ENCODE data around the gene ARSB. TPM values are rescaled to one million over a fixed set of nuclear protein-coding genes. Genes with fewer than 3 reads are reported as not detected.
A peak's percentile ranks its signal among the peaks of the same experiment; 100 is the strongest.

Gene ARSB
- total RNA-seq, 1 donor from 2014 or later: 1.8 TPM

DNA sequence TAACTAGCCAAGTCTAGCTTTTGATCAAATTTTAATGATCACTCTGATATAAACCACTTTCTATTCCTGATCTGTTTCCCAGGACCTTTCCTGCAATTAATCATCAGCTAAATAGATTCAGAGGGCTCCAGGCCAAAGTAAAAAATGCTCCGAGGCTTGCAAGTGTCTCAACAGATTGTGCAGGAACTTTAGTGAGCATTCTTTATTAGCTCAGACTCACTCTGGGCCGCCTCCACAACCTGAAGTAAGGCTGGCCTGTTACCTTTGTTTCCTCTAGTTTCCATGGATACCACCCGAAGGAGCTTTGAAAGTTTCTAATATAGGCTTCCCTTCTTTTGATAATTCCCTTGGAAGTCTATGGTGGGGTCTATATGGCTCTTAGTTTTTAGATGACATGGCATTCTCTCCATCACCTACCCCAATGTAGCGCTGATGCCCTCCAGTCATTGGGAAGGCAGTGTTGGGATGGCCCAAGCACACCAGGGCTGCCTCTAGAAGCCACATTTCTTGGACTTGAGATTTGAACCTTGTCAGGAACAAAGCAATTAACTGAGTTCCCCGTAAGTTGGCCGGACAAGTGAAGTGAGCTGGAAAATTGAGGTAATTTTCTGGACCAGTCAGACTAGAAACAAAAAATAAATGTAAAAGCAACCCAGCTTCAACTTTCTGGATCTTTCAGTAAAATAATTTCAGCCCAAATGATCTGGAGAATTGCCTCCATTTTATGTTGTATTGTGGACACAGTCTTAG is 238.9 kb downstream of the ARSB start:
- DNase-seq (ENCODE audit: low read depth): no peak
- Histone ChIP-seq H3K4me3 (ENCODE audit: low read depth, low read length) (no peak overlapping the region), H3K27me3 (ENCODE audit: control insufficient read depth, insufficient read depth, low read length) (no peaks in the 10 kb centered on the region), H3K36me3 (ENCODE audit: control insufficient read depth, insufficient read depth, low read length) (no peaks in the 10 kb centered on the region)
- no peak for TF ChIP-seq CTCF (IDR thresholded peaks at IDR 0.05; ENCODE audit: insufficient read depth, low read length, severe bottlenecking)
- no peak for FAIRE-seq

DNA sequence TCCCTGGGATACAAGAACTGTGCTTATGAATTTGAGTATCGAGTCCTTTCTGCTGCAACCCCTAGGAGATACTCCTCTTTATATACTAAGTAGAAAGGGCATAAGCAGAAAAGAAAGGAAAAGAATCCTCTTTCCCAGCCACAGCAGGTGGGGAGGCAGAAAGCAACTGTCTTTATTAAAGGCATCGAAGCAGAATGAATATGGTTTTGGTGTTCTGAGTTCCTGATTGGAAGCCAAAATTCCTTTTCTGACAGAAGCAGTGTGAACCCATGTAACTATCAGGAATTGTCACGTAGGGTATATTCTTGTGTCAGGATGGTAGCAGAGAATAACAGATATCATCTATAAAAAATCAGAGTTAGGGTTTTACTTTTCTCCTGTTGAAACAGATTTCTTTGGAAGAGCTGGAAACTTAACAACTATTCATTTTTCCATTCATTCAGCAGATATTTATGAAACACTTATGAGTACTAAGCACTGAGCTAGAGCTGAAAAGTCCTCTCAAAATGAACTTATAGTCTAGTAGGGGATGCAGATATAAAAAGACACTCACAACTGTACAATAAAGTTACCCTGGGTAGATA is 240.1 kb downstream of the ARSB start:
- DNase-seq (ENCODE audit: low read depth) (no peak), FAIRE-seq (no peak)
- no peaks in the 10 kb centered on the region for H3K36me3 ChIP-seq (ENCODE audit: control insufficient read depth, insufficient read depth, low read length)
- H3K27me3 ChIP-seq (ENCODE audit: control insufficient read depth, insufficient read depth, low read length): no peaks in the 10 kb centered on the region
- no peak for TF ChIP-seq CTCF (IDR thresholded peaks at IDR 0.05; ENCODE audit: insufficient read depth, low read length, severe bottlenecking)
- H3K4me3 ChIP-seq (ENCODE audit: low read depth, low read length): no peak overlapping the region

DNA sequence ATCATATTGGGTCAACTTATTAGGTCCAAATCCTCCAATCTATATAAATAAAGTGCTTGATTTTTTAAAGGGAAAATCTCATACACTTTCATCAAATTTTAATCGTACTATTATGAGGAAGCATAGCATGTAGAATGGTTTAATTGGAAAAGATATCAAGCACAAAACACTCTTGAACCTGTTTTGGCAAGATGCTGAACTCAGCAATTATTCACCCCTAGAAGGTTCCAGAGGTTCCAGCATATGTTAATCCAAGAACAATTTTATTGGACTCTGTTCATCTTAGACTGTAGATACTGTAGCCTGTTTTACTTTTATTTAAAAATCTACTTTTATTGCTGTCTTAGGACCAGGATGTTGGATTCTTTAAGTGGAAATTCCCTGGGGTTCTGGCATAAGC is 244.1 kb downstream of the ARSB start:
- Histone ChIP-seq H3K36me3 (ENCODE audit: control insufficient read depth, insufficient read depth, low read length) (no peaks in the 10 kb centered on the region), H3K4me3 (ENCODE audit: low read depth, low read length) (no peak overlapping the region), H3K27me3 (ENCODE audit: control insufficient read depth, insufficient read depth, low read length) (no peaks in the 10 kb centered on the region)
- DNase-seq (ENCODE audit: low read depth) (no peak), FAIRE-seq (no peak)
- TF ChIP-seq CTCF (IDR thresholded peaks at IDR 0.05; ENCODE audit: insufficient read depth, low read length, severe bottlenecking): no peak

DNA sequence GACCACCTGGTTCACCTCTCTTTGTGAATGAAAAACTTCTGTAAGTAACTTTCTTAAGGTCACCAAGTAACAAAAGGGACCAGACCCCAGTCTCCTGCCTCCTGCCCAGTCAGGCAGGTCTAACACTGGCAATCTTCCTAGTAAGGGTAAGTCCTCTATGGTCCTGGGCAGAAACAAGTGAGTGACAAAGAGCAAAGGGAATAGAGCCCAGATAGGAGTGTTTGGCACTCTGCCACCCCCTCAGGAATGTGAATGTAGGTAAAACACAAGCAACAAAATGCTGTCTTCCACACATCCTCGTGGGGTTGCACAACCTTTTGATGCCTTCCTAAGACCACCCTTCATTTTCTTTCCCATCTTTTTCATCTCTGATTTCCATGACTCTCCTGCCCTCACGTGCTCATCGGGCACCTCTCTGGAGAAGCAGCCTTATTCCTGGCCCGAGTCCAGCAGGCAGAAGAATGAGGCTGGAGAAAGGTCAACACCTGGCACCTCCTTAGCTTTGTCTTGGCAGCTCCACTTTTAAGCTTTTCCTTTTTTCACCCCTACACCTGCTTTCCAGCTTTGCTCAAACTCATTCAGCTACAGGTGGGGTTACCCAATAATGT is 246.3 kb downstream of the ARSB start:
- FAIRE-seq (peak; percentile 58), DNase-seq (ENCODE audit: low read depth) (no peak)
- Histone ChIP-seq H3K4me3 (ENCODE audit: low read depth, low read length) (no peak overlapping the region), H3K27me3 (ENCODE audit: control insufficient read depth, insufficient read depth, low read length) (no peaks in the 10 kb centered on the region), H3K36me3 (ENCODE audit: control insufficient read depth, insufficient read depth, low read length) (no peaks in the 10 kb centered on the region)
- no peak for TF ChIP-seq CTCF (IDR thresholded peaks at IDR 0.05; ENCODE audit: insufficient read depth, low read length, severe bottlenecking)

GRCh38 chr5:78738104-78738503 is 247.0 kb downstream of the ARSB start:
- Histone ChIP-seq H3K36me3 (ENCODE audit: control insufficient read depth, insufficient read depth, low read length) (no peaks in the 10 kb centered on the region), H3K27me3 (ENCODE audit: control insufficient read depth, insufficient read depth, low read length) (no peaks in the 10 kb centered on the region), H3K4me3 (ENCODE audit: low read depth, low read length) (no peak overlapping the region)
- DNase-seq (ENCODE audit: low read depth): no peak
- FAIRE-seq: no peak
- no peak for TF ChIP-seq CTCF (IDR thresholded peaks at IDR 0.05; ENCODE audit: insufficient read depth, low read length, severe bottlenecking)
